H9 (cell line): ENCODE data around the gene CRAMP1. TPM values are rescaled to one million over a fixed set of nuclear protein-coding genes. Genes with fewer than 3 reads are reported as not detected.

ENCODE experiments used
- DNase-seq: peaks from one replicate; pipeline ENCODE4 v3.0.0-alpha.2; 2017
- H2AFZ ChIP-seq: one replicate; pipeline ENCODE4 v1.6.1; 2013; ENCODE audit warnings: mild to moderate bottlenecking, low read length, control low read depth, moderate library complexity
- H2AK5ac ChIP-seq: 2 replicates; pipeline ENCODE4 v1.6.1; 2013; ENCODE audit warnings: low read length, control low read depth, mixed read lengths; ENCODE audit not compliant: insufficient read length
- H2BK120ac ChIP-seq: one replicate; pipeline ENCODE4 v1.6.1; 2013; ENCODE audit warnings: low read depth, mild to moderate bottlenecking, low read length, control low read depth, inconsistent platforms; ENCODE audit not compliant: poor library complexity, severe bottlenecking
- H2BK12ac ChIP-seq: 2 replicates; pipeline ENCODE4 v1.6.1; 2013; ENCODE audit warnings: low read length, control low read depth, mixed read lengths, low read depth; ENCODE audit not compliant: insufficient read length
- H2BK15ac ChIP-seq: 2 replicates; pipeline ENCODE4 v1.6.1; 2013; ENCODE audit warnings: low read depth, low read length, control low read depth
- H2BK20ac ChIP-seq: one replicate; pipeline ENCODE4 v1.6.1; 2013; ENCODE audit warnings: low read depth, mild to moderate bottlenecking, low read length, control low read depth, inconsistent platforms; ENCODE audit not compliant: poor library complexity, severe bottlenecking
- H2BK5ac ChIP-seq: 2 replicates; pipeline ENCODE4 v1.6.1; 2013; ENCODE audit warnings: low read length, control low read depth, mixed read lengths; ENCODE audit not compliant: insufficient read length
- H3K14ac ChIP-seq: 2 replicates; pipeline ENCODE4 v1.6.1; 2013; ENCODE audit warnings: low read length, control low read depth; ENCODE audit not compliant: insufficient read depth
- H3K18ac ChIP-seq: 2 replicates; pipeline ENCODE4 v1.6.1; 2013; ENCODE audit warnings: low read depth, mild to moderate bottlenecking, mixed read lengths, low read length, control low read depth; ENCODE audit not compliant: insufficient read length
- H3K23ac ChIP-seq: 2 replicates; pipeline ENCODE4 v1.6.1; 2013; ENCODE audit warnings: low read length, control low read depth, mixed read lengths, low read depth; ENCODE audit not compliant: insufficient read length
- H3K23me2 ChIP-seq: 2 replicates; pipeline ENCODE4 v1.6.1; 2013; ENCODE audit warnings: low read depth, mild to moderate bottlenecking, mixed read lengths, low read length, control low read depth; ENCODE audit not compliant: insufficient read length, poor library complexity, severe bottlenecking
- H3K27ac ChIP-seq: 2 replicates; pipeline ENCODE4 v1.5.1; 2013; ENCODE audit warnings: low read length, control low read depth, mixed read lengths, low read depth; ENCODE audit not compliant: insufficient read length
- H3K27me3 ChIP-seq: 2 replicates; pipeline ENCODE4 v1.6.1; 2013; ENCODE audit warnings: low read length, control low read depth, inconsistent platforms; ENCODE audit not compliant: insufficient read depth
- H3K4ac ChIP-seq: 2 replicates; pipeline ENCODE4 v1.6.1; 2013; ENCODE audit warnings: low read depth, mild to moderate bottlenecking, control low read depth, inconsistent platforms, low read length, moderate library complexity
- H3K4me1 ChIP-seq: 2 replicates; pipeline ENCODE4 v1.6.1; 2013; ENCODE audit warnings: low read length, control low read depth, inconsistent platforms; ENCODE audit not compliant: insufficient read depth
- H3K4me2 ChIP-seq: 2 replicates; pipeline ENCODE4 v1.6.1; 2013; ENCODE audit warnings: low read length, control low read depth, mixed read lengths; ENCODE audit not compliant: insufficient read length, insufficient read depth
- H3K56ac ChIP-seq: 2 replicates; pipeline ENCODE4 v1.6.1; 2013; ENCODE audit warnings: low read depth, mild to moderate bottlenecking, mixed read lengths, low read length, control low read depth; ENCODE audit not compliant: insufficient read length
- H3K79me1 ChIP-seq: 2 replicates; pipeline ENCODE4 v1.6.1; 2013; ENCODE audit warnings: low read depth, mild to moderate bottlenecking, moderate library complexity, low read length, control low read depth, inconsistent platforms; ENCODE audit not compliant: insufficient read depth, poor library complexity, severe bottlenecking
- H3K79me2 ChIP-seq: 2 replicates; pipeline ENCODE4 v1.6.1; 2013; ENCODE audit warnings: low read length, control low read depth, inconsistent platforms; ENCODE audit not compliant: insufficient read depth
- H3K9ac ChIP-seq: 2 replicates; pipeline ENCODE4 v1.6.1; 2013; ENCODE audit warnings: low read length, control low read depth, mixed read lengths; ENCODE audit not compliant: insufficient read length; ENCODE audit errors: extremely low read depth
- H3K9me3 ChIP-seq: one replicate; pipeline ENCODE4 v1.6.1; 2013; ENCODE audit warnings: low read depth, low read length, inconsistent platforms; ENCODE audit not compliant: control insufficient read depth
- H3T11ph ChIP-seq: one replicate; pipeline ENCODE4 v1.6.1; 2013; ENCODE audit warnings: mild to moderate bottlenecking, low read length, control low read depth, inconsistent platforms
- H4K20me1 ChIP-seq: one replicate; pipeline ENCODE4 v1.6.1; 2013; ENCODE audit not compliant: control insufficient read depth, insufficient read length, insufficient read depth
- H4K5ac ChIP-seq: 2 replicates; pipeline ENCODE4 v1.6.1; 2013; ENCODE audit warnings: low read depth, mild to moderate bottlenecking, mixed read lengths, low read length, control low read depth; ENCODE audit not compliant: insufficient read length
- H4K8ac ChIP-seq: replicated peaks from 2 replicates; pipeline ENCODE4 v1.6.1; 2013; ENCODE audit warnings: low read length, control low read depth, mixed read lengths, low read depth; ENCODE audit not compliant: insufficient read length
- H4K91ac ChIP-seq: 2 replicates; pipeline ENCODE4 v1.6.1; 2013; ENCODE audit warnings: low read depth, mild to moderate bottlenecking, moderate library complexity, mixed read lengths, low read length, control low read depth; ENCODE audit not compliant: insufficient read length
- H3K27ac Mint-ChIP-seq, 3 experiments: 2 replicates in 2 of 3; 3 replicates in 1 of 3; pipeline ENCODE4 v1.8.0; 2020 to 2021; ENCODE audit warnings: mixed read lengths in 3 of 3, mild to moderate bottlenecking in 1 of 3, moderate library complexity in 1 of 3
- H3K27me3 Mint-ChIP-seq: 2 replicates; pipeline ENCODE4 v1.8.0; 2021; ENCODE audit warnings: low read depth, mild to moderate bottlenecking, moderate library complexity, mixed read lengths
- H3K36me3 Mint-ChIP-seq, 3 experiments: 2 replicates in 2 of 3; 3 replicates in 1 of 3; pipeline ENCODE4 v1.8.0; 2020 to 2021; ENCODE audit warnings: low read depth in 3 of 3, mixed read lengths in 3 of 3; ENCODE audit not compliant: insufficient read depth in 1 of 3
- H3K4me1 Mint-ChIP-seq, 2 experiments: 2 replicates each; pipeline ENCODE4 v1.8.0; 2020; ENCODE audit warnings: mixed read lengths in 2 of 2
- H3K4me3 Mint-ChIP-seq, 2 experiments: 2 replicates in 1 of 2; 3 replicates in 1 of 2; pipeline ENCODE4 v1.8.0; 2020 to 2021; ENCODE audit warnings: mild to moderate bottlenecking in 2 of 2, mixed read lengths in 2 of 2, moderate library complexity in 1 of 2
- H3K9me3 Mint-ChIP-seq, 2 experiments: 2 replicates in 1 of 2; 3 replicates in 1 of 2; pipeline ENCODE4 v1.8.0; 2020; ENCODE audit warnings: mild to moderate bottlenecking in 2 of 2, mixed read lengths in 2 of 2, moderate library complexity in 1 of 2
- CTCF ChIP-seq: fragments of 200-600 bp; sonication (generic); conservative IDR thresholded peaks from 3 replicates; pipeline ENCODE4 v1.8.0; 2021; ENCODE audit warnings: antibody characterized with exemption, mild to moderate bottlenecking
- WGBS: extraction: QIAGEN DNeasy Blood & Tissue Kit; methylation state at CpG from one replicate; pipeline ENCODE4 v1.1.7; 2013; ENCODE audit warnings: missing lambda C conversion rate, low lambda C conversion rate, mixed read lengths; ENCODE audit not compliant: insufficient read length; ENCODE audit errors: extremely low coverage; 5-methylcytosine and 5-hydroxymethylcytosine counted together
- total RNA-seq: library from RNA; stranded (reverse); gene quantifications from 2 replicates; pipeline ENCODE4 v1.2.1, GENCODE V29; 2021

The CRAMP1 gene
- total RNA-seq, 1 experiment from 2014 or later, result 46.2 TPM

GRCh38 chr16:1651094-1651973 is 39.2 kb downstream of the CRAMP1 start:
- Mint-ChIP-seq H3K27me3 (no peaks in the 10 kb centered on the region), H3K4me1 (peaks cover 0 to 5% of the 10 kb centered on the region in 2 experiments; a peak in 2 of 4 replicates), H3K36me3 (peaks cover 28 to 62% (median 60%) of the 10 kb centered on the region in 3 experiments), H3K9me3 (no peaks in the 10 kb centered on the region), H3K27ac (peak overlapping the region in 2 of 3 experiments; percentile 36 to 76; a peak in 3 of 7 replicates), H3K4me3 (no peak overlapping the region; a peak in 1 of 5 replicates)
- Histone ChIP-seq H3K23me2 (peaks cover 4% of the 10 kb centered on the region), H3K14ac (no peak overlapping the region), H2BK20ac (no peak overlapping the region), H4K8ac (no peak overlapping the region), H2BK15ac (no peak overlapping the region), H2AFZ (no peak overlapping the region), H3K79me2 (0 out of 2 replicates have a peak, but pooled peaks cover 2% of the 10 kb centered on the region), H3K27me3 (no peaks in the 10 kb centered on the region), H2BK5ac (no peak overlapping the region), H4K20me1 (no peaks in the 10 kb centered on the region), H2AK5ac (no peak overlapping the region), H3K4me1 (no peaks in the 10 kb centered on the region), H2BK12ac (no peak overlapping the region), H3K4me2 (no peak overlapping the region), H3K56ac (no peak overlapping the region), H3K9ac (no peak overlapping the region), H3K4ac (no peak overlapping the region), H3T11ph (no peak overlapping the region), H3K18ac (no peak overlapping the region), H3K9me3 (no peaks in the 10 kb centered on the region), H2BK120ac (no peak overlapping the region), H4K91ac (no peak overlapping the region), H3K79me1 (no peaks in the 10 kb centered on the region), H3K23ac (no peak overlapping the region), H3K27ac (no peak overlapping the region), H4K5ac (no peak overlapping the region)
- no peak for DNase-seq
- no CpG with 5 or more reads among the region's 12 CpGs for WGBS
- TF ChIP-seq CTCF, result no peak
